WTC11 (cell line): ENCODE measurements around the gene KLF2. TPM values are rescaled to one million over a fixed set of nuclear protein-coding genes. Genes with fewer than 3 reads are reported as not detected.

Source experiments
- ATAC-seq: fragments of 200-7000 bp; cut with Tn5 transposase; 2 replicates; pipeline ENCODE4 v1.10.0; 2021; ENCODE audit warnings: mild to moderate bottlenecking, moderate library complexity
- CTCF ChIA-PET: fragments of 300-600 bp; sonication (Branson Sonifier 250); formaldehyde crosslinking; loops from one replicate; lab custom pipeline; 2021; ENCODE audit warnings: antibody characterized with exemption; lab: Charles Lee
- POLR2A ChIA-PET: fragments of 350-600 bp; sonication (Branson Sonifier 250); formaldehyde crosslinking; loops from one replicate; lab custom pipeline; 2021; ENCODE audit warnings: antibody characterized with exemption; lab: Charles Lee
- DNase-seq: peaks from one replicate; pipeline ENCODE4 v3.0.0; 2021; ENCODE audit warnings: low spot score
- H3K27ac Mint-ChIP-seq: 2 replicates; pipeline ENCODE4 v1.8.0; 2021; ENCODE audit warnings: mixed read lengths
- H3K27me3 Mint-ChIP-seq: 2 replicates; pipeline ENCODE4 v1.8.0; 2021; ENCODE audit warnings: low read depth, mild to moderate bottlenecking, moderate library complexity, mixed read lengths
- H3K36me3 Mint-ChIP-seq: 2 replicates; pipeline ENCODE4 v1.8.0; 2021; ENCODE audit warnings: mixed read lengths
- H3K4me1 Mint-ChIP-seq: 2 replicates; pipeline ENCODE4 v1.8.0; 2022; ENCODE audit warnings: mixed read lengths
- H3K4me3 Mint-ChIP-seq: 2 replicates; pipeline ENCODE4 v1.8.0; 2021; ENCODE audit warnings: mild to moderate bottlenecking, moderate library complexity, mixed read lengths
- H3K9me3 Mint-ChIP-seq: 2 replicates; pipeline ENCODE4 v1.8.0; 2021; ENCODE audit warnings: mixed read lengths
- E2F4 ChIP-seq: sonication (generic); formaldehyde crosslinking; IDR thresholded peaks from 2 replicates; pipeline ENCODE4 v1.8.1; 2022; ENCODE audit warnings: low read depth, mild to moderate bottlenecking, moderate library complexity, missing genetic modification reagents, borderline replicate concordance
- IRF2 ChIP-seq: sonication (generic); formaldehyde crosslinking; IDR thresholded peaks from 2 replicates; pipeline ENCODE4 v1.8.0; 2022; ENCODE audit warnings: low read depth, missing genetic modification reagents, borderline replicate concordance
- NFE2L1 ChIP-seq: sonication (generic); formaldehyde crosslinking; IDR thresholded peaks from 2 replicates; pipeline ENCODE4 v1.8.1; 2023; ENCODE audit warnings: missing genetic modification reagents
- PRDM15 ChIP-seq: sonication (generic); formaldehyde crosslinking; IDR thresholded peaks from 2 replicates; pipeline ENCODE4 v1.8.0; 2022; ENCODE audit warnings: missing genetic modification reagents
- PRRX2 ChIP-seq: fragments of 250-450 bp; sonication (Bioruptor Pico); IDR thresholded peaks from 2 replicates; pipeline ENCODE4 v1.8.0; 2021; ENCODE audit warnings: mild to moderate bottlenecking
- RELA ChIP-seq: sonication (generic); formaldehyde crosslinking; IDR thresholded peaks from 2 replicates; pipeline ENCODE4 v1.8.1; 2022; ENCODE audit warnings: missing genetic modification reagents, mild to moderate bottlenecking, borderline replicate concordance
- RORB ChIP-seq: fragments of 250-450 bp; sonication (Bioruptor Pico); IDR thresholded peaks from 2 replicates; pipeline ENCODE4 v1.9.0; 2021; ENCODE audit warnings: mild to moderate bottlenecking
- TEAD4 ChIP-seq: sonication (generic); formaldehyde crosslinking; IDR thresholded peaks from 2 replicates; pipeline ENCODE4 v1.8.0; 2022; ENCODE audit warnings: mild to moderate bottlenecking, missing genetic modification reagents
- ZNF219 ChIP-seq: sonication (generic); formaldehyde crosslinking; IDR thresholded peaks from 2 replicates; pipeline ENCODE4 v1.8.0; 2023; ENCODE audit warnings: missing genetic modification reagents, mild to moderate bottlenecking, borderline replicate concordance
- ZNF416 ChIP-seq: fragments of 250-450 bp; sonication (Bioruptor Pico); IDR thresholded peaks from 2 replicates; pipeline ENCODE4 v1.9.0; 2021; ENCODE audit warnings: mild to moderate bottlenecking, inconsistent platforms
- ZNF423 ChIP-seq: fragments of 250-450 bp; sonication (Bioruptor Pico); IDR thresholded peaks from 2 replicates; pipeline ENCODE4 v2.1.2; 2022; ENCODE audit warnings: mild to moderate bottlenecking, moderate library complexity
- ZNF425 ChIP-seq: fragments of 250-450 bp; sonication (Bioruptor Pico); conservative IDR thresholded peaks from 2 replicates; pipeline ENCODE4 v1.9.0; 2021; ENCODE audit warnings: mild to moderate bottlenecking
- total RNA-seq: library from RNA; stranded (reverse); gene quantifications from 3 replicates; pipeline ENCODE4 v1.2.3, GENCODE V29; 2021
- TF ChIP-seq, protein P1 (sequence below): sonication (generic); formaldehyde crosslinking; IDR thresholded peaks from 2 replicates; pipeline ENCODE4 v1.8.1; 2023; ENCODE audit warnings: mild to moderate bottlenecking, moderate library complexity, missing genetic modification reagents
- TF ChIP-seq, protein P2 (sequence below): sonication (generic); formaldehyde crosslinking; IDR thresholded peaks from 2 replicates; pipeline ENCODE4 v1.8.1; 2023; ENCODE audit warnings: mild to moderate bottlenecking, missing genetic modification reagents
- TF ChIP-seq, protein P3 (sequence below): sonication (generic); formaldehyde crosslinking; IDR thresholded peaks from 2 replicates; pipeline ENCODE4 v1.8.0; 2022; ENCODE audit warnings: mild to moderate bottlenecking, missing genetic modification reagents
- TF ChIP-seq, protein P4 (sequence below): sonication (generic); formaldehyde crosslinking; IDR thresholded peaks from 2 replicates; pipeline ENCODE4 v1.8.1; 2023; ENCODE audit warnings: mild to moderate bottlenecking, missing genetic modification reagents
- TF ChIP-seq, protein P5 (sequence below): fragments of 250-450 bp; sonication (Bioruptor Pico); IDR thresholded peaks from 2 replicates; pipeline ENCODE4 v1.9.0; 2021; ENCODE audit warnings: mild to moderate bottlenecking

The KLF2 gene
- total RNA-seq, 1 experiment from 2014 or later = 1.1 TPM

GRCh38 chr19:16367261-16367683, 42.6 kb downstream of the KLF2 start:
- Mint-ChIP-seq H3K9me3 (no peaks in the 10 kb centered on the region), H3K4me1 (peaks cover 28% of the 10 kb centered on the region), H3K27me3 (no peaks in the 10 kb centered on the region), H3K4me3 (no peak overlapping the region), H3K36me3 (no peaks in the 10 kb centered on the region), H3K27ac (peak overlapping the region; percentile 39)
- ATAC-seq (no peak), DNase-seq (no peak)
- ChIA-PET POLR2A (interaction anchor here (0.6 kb wide), 2 partner anchors 159 to 286 kb away, joined by 3 read pairs; no protein-coding TSS in a partner anchor), CTCF (interaction anchor here (1.2 to 3.0 kb wide), 2 partner anchors 9 to 16 kb away, joined by 3 to 20 read pairs; no protein-coding TSS in a partner anchor)
- TF ChIP-seq ZNF423 = no peak
- TF ChIP-seq, protein P1, sequence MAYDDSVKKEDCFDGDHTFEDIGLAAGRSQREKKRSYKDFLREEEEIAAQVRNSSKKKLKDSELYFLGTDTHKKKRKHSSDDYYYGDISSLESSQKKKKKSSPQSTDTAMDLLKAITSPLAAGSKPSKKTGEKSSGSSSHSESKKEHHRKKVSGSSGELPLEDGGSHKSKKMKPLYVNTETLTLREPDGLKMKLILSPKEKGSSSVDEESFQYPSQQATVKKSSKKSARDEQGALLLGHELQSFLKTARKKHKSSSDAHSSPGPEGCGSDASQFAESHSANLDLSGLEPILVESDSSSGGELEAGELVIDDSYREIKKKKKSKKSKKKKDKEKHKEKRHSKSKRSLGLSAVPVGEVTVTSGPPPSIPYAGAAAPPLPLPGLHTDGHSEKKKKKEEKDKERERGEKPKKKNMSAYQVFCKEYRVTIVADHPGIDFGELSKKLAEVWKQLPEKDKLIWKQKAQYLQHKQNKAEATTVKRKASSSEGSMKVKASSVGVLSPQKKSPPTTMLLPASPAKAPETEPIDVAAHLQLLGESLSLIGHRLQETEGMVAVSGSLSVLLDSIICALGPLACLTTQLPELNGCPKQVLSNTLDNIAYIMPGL (CRISPR knock-in tag) = no peak
- no peak for TF ChIP-seq ZNF416 (CRISPR knock-in tag)
- TF ChIP-seq E2F4 (CRISPR knock-in tag) = no peak
- no peak for TF ChIP-seq IRF2 (CRISPR knock-in tag)
- TF ChIP-seq ZNF219 = no peak
- no peak for TF ChIP-seq ZNF425 (CRISPR knock-in tag)
- TF ChIP-seq, protein P2, sequence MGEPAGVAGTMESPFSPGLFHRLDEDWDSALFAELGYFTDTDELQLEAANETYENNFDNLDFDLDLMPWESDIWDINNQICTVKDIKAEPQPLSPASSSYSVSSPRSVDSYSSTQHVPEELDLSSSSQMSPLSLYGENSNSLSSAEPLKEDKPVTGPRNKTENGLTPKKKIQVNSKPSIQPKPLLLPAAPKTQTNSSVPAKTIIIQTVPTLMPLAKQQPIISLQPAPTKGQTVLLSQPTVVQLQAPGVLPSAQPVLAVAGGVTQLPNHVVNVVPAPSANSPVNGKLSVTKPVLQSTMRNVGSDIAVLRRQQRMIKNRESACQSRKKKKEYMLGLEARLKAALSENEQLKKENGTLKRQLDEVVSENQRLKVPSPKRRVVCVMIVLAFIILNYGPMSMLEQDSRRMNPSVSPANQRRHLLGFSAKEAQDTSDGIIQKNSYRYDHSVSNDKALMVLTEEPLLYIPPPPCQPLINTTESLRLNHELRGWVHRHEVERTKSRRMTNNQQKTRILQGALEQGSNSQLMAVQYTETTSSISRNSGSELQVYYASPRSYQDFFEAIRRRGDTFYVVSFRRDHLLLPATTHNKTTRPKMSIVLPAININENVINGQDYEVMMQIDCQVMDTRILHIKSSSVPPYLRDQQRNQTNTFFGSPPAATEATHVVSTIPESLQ (CRISPR knock-in tag) = no peak
- TF ChIP-seq RELA (CRISPR knock-in tag) = no peak
- no peak for TF ChIP-seq NFE2L1 (CRISPR knock-in tag)
- TF ChIP-seq RORB = no peak
- TF ChIP-seq PRDM15 (CRISPR knock-in tag) = no peak

DNA sequence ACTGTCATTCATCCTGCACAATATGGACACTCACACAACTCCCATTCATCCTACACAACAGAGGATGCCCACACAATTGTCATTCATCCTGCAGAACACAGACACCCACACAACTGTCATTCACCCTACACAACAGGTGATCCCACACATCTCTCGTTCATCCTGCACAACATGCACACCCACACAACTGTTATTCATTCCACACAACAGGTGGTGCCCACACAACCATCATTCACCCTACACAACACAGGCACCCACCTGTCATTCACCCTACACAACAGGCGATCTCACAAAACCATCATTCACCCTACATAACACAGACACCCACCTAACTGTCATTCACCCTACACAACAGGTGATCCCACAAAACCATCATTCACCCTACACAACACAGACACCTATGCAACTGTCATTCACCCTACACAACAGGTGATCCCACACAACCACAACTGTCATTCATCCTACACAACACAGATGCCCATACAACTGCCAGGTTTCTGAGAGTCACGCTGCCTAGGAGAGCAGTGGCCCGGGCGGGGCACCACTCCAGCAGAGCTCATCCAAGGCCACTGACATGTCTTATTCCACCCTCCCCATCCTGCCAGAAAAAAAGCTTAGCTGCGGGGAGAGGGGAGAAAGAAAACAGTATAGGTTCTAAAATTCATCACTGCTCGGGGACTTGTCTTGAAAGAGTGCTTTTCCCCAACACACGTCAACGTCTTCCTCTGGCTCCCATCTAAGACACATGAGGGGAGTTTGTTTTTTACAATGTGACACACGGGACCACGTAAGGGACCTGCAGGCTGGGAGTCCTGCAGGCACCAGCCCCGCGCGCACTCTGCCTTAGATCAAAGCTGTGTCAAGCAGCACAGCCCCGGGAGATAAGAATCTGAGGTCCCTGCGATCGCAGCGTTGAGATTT, 44.0 kb downstream of the KLF2 start:
- ATAC-seq (no peak), DNase-seq (no peak)
- Mint-ChIP-seq H3K27ac (no peak overlapping the region), H3K4me1 (peaks cover 22% of the 10 kb centered on the region), H3K36me3 (peaks cover 3% of the 10 kb centered on the region), H3K4me3 (no peak overlapping the region), H3K27me3 (no peaks in the 10 kb centered on the region), H3K9me3 (no peaks in the 10 kb centered on the region)
- TF ChIP-seq, protein P3, sequence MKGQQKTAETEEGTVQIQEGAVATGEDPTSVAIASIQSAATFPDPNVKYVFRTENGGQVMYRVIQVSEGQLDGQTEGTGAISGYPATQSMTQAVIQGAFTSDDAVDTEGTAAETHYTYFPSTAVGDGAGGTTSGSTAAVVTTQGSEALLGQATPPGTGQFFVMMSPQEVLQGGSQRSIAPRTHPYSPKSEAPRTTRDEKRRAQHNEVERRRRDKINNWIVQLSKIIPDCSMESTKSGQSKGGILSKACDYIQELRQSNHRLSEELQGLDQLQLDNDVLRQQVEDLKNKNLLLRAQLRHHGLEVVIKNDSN = no peak
- TF ChIP-seq PRRX2 = no peak
- TF ChIP-seq, protein P4, sequence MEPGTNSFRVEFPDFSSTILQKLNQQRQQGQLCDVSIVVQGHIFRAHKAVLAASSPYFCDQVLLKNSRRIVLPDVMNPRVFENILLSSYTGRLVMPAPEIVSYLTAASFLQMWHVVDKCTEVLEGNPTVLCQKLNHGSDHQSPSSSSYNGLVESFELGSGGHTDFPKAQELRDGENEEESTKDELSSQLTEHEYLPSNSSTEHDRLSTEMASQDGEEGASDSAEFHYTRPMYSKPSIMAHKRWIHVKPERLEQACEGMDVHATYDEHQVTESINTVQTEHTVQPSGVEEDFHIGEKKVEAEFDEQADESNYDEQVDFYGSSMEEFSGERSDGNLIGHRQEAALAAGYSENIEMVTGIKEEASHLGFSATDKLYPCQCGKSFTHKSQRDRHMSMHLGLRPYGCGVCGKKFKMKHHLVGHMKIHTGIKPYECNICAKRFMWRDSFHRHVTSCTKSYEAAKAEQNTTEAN (CRISPR knock-in tag) = no peak
- TF ChIP-seq TEAD4 (CRISPR knock-in tag) = no peak
- TF ChIP-seq, protein P5, sequence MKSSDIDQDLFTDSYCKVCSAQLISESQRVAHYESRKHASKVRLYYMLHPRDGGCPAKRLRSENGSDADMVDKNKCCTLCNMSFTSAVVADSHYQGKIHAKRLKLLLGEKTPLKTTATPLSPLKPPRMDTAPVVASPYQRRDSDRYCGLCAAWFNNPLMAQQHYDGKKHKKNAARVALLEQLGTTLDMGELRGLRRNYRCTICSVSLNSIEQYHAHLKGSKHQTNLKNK (CRISPR knock-in tag) = no peak
- CTCF ChIA-PET = interaction anchor here (1.1 kb wide), 1 partner anchor 14 kb away, joined by 3 read pairs; no protein-coding TSS in a partner anchor
- POLR2A ChIA-PET = no interaction called here
